Measurements from ENCODE around the gene ADAMTS18.
"Not testable (repeated sequence)": the region's sequence is repeated elsewhere in the genome, so short reads cannot be mapped to it uniquely, and the experiment has no call there.

ADAMTS18 gene

DNA sequence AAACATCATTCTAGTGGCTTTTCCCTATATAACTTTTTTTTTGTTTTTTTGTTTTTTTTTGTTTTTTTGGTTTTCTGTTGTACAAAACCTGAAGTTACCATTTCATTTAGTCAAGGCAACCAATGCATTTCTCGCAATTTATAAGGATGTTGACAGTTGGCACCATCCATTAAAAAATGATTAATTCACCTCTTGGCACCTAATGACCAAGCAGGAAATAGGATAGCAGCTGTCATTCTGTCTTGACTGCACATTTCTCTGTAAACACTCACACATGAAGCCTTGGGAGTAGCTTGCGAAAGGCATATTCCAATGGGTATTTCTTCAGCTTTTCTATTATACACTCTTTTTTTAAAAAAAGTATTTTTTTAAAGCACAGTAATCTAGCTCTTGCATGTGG lies 158.2 kb downstream of the ADAMTS18 start:
- no peak for DNase-seq

DNA sequence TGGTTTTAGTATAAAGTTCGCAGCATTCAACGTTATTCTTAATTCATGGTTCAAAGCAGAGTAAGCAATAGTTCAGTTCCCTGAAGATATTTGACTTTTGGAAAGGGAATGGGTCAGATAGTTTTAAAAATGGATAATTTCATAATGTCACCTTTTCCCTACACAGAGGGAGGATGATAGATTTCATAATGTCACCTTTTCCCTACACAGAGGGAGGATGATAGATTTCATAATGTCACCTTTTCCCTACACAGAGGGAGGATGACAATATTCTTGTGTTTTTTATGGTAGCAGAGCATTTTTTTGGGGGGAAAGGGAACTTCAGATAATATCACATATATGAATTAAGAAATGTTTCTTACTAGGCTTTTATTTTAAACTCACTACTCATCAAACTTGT lies 159.5 kb downstream of the ADAMTS18 start:
- DNase-seq = not testable (repeated sequence)

DNA sequence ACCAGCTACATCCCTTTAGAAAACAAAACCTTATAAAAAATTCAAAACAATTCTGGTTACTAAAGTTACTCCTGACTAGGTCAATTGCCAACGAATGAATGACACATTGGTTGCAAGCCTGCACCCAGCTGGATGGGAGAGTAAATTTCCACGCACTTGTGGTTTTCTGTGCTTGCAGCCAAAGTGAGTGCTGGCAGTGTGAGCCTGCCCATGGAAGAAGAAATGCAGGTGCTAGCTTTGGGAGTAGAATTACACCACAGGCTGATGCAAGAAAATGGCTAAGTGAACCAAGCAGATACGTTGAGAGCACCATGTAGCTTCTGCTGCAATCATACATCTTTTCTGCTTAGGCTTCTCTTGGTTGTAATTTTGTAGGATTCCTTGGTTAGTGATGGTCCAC lies 161.0 kb downstream of the ADAMTS18 start:
- no peak for DNase-seq

DNA sequence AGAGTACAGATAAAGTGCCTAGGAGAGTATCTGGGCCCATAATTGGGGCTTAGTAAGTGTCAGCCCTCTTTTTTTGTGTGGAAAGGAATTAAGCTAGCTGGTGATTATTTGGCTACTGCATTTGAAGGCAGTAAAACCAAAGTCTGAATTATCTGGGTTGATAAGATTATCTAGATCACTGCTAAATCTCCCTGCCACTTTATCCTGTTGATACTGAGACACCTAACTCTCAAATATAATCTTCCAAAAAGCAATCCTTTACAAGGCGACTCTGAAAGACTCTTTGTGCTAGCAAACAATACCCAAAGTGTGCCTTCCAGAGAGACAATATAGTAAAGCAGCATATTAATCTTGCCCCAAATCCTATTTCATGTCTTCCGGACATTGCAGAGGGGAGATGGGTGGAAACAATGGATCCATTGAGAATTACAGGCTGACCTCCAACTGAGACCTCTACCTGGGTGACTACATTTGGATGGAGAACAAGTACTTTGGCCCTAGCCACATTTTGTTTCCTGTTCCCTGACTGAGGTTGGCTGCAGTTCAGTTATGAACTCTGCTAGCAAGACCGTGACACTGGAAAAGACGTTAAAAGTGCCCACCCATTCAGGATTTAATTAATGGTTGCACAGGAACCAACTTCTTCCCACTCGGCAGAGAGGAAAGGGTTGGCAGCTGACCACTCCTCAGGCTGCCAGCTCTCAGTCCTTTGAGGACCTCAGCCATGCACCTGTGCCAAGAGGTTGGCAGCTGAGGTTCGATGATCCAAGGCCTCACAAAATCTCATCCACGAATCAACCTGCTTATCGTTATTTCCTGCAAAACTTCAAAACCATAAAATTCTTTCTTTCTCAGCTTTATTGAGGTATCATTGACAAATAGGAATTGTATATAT lies 163.1 kb downstream of the ADAMTS18 start:
- no peak for DNase-seq

DNA sequence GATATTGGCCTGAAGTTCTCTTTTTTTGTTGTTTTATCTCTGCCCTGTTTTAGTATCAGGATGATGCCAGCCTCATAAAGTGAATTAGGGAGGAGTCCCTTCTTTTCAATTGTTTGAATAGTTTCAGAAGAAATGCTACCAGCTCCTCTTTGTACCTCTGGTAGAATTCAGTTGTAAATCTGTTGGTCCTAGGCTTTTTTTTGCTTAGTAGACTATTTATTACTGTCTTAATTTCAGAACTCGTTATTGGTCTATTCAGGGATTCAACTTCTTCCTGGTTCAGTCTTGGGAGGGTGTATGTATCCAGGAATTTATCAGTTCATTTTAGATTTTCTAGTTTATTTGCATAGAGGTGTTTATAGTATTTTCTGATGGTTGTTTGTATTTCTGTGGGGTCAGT lies 168.6 kb downstream of the ADAMTS18 start:
- DNase-seq = not testable (repeated sequence)

DNA sequence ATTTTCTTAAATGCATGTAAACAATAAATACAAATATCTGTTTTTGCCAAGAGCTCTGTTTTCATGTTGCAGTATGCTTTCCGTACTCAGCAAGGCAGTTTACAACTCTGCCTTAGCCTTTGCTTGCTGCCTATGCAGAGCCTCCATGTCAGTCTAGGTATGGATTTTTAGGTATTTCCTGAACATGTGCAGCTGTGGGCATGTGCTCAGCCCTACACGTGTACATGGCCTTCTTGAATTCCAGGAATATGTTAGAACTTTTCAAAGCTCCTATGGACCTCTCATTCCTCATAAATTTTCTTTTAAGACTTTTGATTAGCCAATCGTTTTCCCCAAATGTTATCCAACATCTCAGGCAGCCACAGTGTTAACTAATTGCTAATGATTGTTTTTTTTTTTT lies 171.9 kb downstream of the ADAMTS18 start:
- no peak for DNase-seq

DNA sequence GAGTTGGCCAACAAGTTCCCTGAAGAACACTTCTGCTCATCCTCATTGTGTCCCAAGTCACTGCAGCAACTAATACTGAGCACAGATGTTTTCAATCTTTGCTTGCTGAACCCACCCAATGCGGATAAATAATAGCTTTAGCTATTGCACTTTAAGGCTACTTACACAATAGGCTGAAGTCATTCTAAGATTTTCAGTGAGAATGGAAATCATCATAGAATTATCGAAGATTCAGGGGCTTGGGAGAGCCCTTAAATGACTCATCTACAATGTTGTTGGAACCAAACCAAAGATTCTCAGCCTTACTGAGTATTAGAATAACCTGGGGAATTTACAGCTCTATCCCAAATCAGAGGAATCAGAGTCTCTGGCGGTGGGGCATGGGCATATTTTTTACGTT lies 184.4 kb downstream of the ADAMTS18 start:
- DNase-seq = no peak

DNA sequence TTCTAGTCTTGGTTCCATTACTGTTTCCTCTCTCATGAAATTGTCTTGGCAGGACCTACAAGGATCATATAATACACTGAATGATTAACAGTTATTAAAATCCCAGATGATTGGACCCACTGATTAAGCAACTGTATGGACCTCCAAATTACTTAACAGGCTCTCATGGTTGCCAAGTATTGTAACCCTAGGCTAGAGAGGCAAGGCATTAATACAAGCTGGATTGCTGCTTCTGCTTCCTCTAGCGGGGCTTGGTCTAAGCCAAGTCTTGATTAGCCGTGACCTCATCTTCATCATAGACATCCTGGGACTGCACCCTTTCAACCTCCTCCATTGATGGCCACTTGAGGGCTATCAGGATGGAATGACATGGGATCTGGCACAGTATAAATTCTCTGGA lies 188.7 kb downstream of the ADAMTS18 start:
- DNase-seq = no peak

DNA sequence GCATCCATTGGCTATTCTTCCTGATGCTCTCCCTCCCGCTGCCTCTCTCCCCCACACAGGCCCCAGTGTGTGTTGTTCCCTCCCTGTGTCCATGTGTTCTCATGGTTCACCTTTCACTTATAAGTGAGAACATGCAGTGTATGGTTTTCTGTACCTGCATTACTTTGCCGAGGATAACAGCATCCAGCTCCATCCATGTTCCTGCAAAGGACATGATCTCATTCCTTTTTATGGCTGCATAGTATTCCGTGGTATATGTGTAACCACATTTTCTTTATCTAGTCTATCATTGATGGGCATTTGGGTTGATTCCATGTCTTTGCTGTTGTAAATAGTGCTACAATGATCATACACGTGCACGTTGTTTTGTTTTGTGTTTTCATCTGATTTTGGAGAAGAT lies 192.4 kb downstream of the ADAMTS18 start:
- DNase-seq = not testable (repeated sequence)

DNA sequence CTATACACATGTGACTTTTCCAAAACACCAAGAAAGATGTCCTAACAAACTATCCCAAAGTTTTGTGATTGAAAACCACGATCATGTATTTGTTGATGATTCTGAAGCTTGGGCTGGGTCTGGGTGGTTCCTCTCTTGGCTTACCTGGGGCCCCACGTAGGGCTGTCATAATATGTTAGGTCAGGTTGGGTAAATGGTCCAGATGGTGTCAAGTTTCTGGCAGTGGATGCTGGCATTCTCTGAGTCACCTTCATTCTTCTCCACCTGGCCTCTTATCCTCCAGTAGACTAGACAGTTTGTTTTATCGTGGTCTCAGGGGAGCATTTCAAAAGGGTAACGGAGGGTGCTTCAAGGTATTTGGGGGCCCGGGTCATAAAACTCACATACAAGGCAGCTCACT lies 196.2 kb downstream of the ADAMTS18 start:
- DNase-seq = no peak

DNA sequence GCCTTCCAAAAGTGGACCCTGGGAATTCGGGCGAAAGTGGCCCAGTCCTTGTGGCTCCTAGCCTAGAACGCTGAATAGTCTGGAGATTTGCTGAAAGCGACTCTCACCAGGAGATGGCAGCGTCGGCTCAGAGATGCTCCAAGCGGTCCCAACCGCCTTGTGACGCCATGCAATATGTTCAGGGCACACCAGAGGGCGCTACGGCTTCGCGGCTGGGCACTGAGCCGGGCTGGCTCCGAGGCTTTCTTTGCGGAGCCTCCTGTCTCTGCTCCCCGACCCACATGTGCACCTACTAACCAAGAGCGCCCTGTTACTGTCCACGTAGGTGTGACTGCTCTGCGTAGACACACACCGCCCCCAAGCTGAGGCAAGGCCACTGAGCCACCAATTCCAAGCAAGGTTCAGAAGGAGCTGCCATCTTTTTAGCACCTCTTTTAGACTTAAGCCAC lies 198.7 kb downstream of the ADAMTS18 start:
- peak; percentile 84 for DNase-seq

DNA sequence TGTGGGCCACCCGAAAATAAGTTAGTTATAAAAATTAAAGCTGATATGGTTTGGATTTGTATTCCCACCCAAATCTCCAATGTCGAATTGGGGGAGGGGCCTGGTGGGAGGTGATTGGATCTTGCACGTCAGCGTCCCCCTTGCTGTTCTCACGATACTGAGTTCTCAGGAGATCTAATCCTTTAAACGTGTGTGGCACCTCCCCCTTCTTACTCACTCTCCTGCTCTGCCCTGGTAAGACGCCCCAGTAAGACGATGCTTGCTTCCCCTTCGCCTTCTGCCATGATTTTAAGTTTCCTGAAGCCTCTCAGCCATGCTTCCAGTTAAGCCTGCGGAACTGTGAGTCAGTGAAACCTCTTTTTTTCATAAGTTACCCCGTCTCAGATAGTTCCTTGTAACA lies 200.2 kb downstream of the ADAMTS18 start:
- DNase-seq = no peak

DNA sequence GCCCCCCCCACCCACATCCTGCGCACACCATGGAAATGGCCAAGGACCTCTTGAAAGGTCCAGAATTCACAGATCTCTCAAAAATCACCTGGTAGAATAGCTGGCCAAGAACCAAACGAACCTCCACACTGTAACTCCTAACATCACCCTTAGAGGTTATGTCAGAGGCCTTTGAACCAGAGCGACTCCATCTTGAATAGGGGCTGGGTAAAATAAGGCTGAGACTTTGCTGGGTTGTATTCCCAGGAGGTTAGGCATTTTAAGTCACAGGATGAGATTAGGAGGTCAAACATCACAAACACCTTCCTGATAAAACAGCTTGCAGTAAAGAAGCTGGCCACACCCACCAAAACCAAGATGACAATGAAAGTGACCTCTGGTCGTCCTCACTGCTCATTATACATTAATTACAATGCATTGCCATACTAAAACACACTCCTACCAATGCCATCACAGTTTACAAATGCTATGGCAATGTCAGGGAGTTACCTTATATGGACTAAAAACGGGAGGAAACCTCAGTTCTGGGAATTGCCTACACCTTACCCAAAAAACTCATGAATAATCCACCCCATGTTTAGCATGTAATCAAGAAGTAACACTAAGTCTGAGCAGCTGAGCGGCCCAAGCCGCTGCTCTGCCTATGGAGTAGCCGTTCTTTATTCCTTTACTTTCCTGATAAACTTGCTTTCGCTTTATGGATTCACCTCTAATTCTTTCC lies 200.9 kb downstream of the ADAMTS18 start:
- no peak for DNase-seq

Data from activated CD4-positive, CD25-positive, alpha-beta regulatory T cell treated with anti-CD3 and anti-CD28 coated beads, Interleukin-2, amount 50 U/mL, for 72 hours (primary cell).